Mucosa of gallbladder (tissue), 1 donor: ENCODE results near the gene ARHGAP45. TPM values are rescaled to one million over a fixed set of nuclear protein-coding genes. Genes with fewer than 3 reads are reported as not detected.
"Not testable (repeated sequence)": the region's sequence is repeated elsewhere in the genome, so short reads cannot be mapped to it uniquely, and the experiment has no call there.

Experiments used
- DNase-seq: peaks from one replicate; pipeline ENCODE4 v3.0.0-alpha.2; 2020; ENCODE audit warnings: low spot score
- total RNA-seq: library from RNA; stranded (reverse); gene quantifications from one replicate; pipeline ENCODE4 v1.2.1, GENCODE V29; 2021
- donor health status: DM: no; HTN: no; CAD: no.

ARHGAP45 gene
- total RNA-seq, 1 donor from 2014 or later = 42.4 TPM

GRCh38 chr19:1104311-1105007 lies 37.5 kb downstream of the ARHGAP45 start:
- DNase-seq = peak; percentile 70

DNA sequence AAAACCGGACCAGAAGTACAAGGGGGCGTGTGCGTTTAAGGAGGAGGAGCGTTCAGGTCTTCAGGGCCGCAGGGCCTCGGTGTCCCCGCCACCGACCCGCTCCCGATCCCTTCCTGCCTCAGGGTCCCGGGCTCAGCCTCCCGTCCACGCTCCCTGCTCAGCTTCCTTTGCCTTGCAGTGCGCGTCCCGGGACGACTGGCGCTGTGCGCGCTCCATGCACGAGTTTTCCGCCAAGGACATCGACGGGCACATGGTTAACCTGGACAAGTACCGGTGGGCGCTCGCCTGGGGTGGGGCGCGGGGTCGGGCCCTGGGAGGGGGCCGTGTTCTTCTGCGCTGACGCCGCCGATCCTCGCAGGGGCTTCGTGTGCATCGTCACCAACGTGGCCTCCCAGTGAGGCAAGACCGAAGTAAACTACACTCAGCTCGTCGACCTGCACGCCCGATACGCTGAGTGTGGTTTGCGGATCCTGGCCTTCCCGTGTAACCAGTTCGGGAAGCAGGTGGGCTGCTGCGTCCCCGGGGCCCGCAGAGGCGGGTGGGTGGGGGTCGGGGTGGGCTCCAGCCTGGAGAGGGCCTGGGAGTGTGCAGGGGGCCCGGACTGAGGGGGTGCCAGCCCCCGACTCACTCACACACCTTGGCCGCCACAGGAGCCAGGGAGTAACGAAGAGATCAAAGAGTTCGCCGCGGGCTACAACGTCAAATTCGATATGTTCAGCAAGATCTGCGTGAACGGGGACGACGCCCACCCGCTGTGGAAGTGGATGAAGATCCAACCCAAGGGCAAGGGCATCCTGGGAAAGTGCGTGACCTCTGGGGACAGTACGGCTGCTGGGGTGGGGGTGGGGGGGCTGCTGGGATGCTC lies 38.3 kb downstream of the ARHGAP45 start:
- no peak for DNase-seq

- no peak for DNase-seq
Measured at GRCh38 chr19:1105873-1106840, 39.2 kb downstream of the ARHGAP45 start.

DNA sequence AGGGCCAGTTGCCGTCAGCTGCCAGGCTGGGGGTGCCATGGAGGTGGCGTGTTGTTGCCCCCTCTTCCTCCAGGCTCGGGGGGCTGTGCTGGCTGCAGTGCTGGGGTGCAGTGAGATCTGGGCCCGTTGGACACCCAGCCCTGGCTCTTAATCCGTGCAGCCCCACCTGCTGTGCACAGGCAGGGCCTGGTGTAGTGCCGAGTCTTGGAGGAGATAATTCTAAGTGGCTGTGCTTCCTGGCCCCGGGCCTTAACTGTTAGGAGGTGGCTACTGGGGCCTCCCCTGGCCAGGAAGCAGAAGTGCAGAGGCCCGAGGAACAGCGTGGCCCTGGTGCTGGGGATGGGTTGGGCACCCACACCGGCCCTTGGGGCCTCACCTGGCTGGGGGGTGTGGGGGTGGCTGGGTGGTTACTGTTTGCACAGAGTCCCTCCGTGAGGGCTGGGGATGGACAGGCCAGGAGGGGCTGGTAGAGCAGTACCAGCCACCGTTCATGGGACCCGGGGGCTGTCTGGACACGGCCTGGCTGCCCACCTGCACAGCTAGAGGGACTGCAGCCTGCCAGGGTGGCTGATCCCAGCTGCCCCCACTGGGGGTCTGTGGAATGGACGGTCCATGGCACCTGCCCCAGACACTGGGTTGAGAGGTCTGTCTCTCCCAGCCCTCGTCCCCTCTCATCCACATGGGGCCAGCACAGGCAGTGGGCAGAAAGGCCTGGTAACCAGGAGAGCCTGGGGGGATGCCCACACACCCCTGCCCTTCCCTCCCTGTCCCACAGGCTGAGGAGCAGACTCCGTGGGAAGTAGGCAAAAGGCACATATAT lies 40.1 kb downstream of the ARHGAP45 start:
- DNase-seq = no peak

DNA sequence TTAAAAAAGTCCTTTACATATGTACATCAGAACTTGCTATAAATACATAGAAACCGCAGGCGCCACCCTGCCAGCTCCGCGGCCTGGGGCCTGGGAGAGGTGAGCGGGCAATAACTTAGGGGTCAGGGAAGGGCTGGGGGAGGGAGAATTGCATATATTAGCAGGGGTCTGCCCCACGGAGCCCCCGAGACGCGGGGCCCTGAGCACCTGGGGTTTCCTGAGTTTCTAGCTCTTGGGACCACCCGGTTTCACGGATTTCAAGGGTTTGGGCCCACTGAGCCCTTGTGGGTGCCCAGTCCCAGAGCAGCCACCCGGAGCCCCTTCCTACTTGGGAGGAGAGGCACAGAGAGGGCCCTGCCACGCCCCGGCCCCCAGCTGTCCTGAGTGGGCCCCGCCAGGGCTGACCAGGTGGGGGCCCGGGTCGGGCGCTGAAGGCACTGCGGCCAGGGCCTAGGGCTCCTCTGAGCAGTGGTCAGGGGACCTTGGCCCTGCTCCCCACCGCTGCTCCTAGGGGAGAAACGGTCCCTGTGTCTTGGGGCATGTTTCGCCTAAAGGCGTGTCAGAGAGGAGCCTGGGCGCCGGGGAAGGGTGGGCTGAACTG lies 40.8 kb downstream of the ARHGAP45 start:
- no peak for DNase-seq

DNA sequence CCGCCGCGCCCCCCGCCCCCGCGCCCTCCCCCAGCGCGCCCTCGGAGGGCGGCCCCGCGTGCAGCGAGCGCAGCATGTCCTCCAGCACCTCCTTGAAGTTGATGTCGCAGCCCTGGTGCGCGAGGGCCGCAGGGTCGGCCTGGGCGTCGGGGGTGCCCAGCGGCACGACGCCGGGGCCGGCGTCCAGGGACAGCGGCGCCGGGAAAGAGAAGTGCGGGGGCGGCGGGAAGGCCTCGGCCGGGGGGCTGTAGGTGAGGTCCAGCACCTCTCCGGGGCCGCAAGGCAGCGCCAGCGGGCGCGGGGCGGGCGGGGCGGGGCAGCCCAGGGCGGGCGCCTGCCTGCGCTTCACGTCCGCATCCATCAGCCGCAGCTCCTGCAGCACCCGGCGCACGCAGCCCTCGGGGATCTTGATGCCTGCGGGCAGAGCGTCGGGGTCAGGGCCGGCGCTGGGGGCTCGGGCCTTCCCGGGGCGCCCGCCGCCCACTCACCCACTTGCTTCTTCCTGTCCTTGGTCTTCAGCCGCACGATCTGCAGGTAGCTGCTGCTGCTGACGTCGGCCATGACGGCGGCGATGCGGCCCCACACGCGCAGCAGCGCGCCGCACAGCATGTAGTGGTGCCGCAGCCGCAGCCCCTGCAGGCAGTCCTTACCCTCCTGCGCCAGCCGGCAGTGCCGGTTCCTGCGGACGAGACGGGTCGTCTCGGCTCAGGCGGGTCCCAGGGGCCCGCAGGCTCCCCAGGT lies 41.5 kb downstream of the ARHGAP45 start:
- DNase-seq = no peak

GRCh38 chr19:1109032-1109551 lies 42.1 kb downstream of the ARHGAP45 start:
- DNase-seq = no peak

- no peak for DNase-seq
Measured at GRCh38 chr19:1109697-1110671, 43.0 kb downstream of the ARHGAP45 start.

- no peak for DNase-seq
Measured at GRCh38 chr19:1110809-1111640, 44.1 kb downstream of the ARHGAP45 start.

DNA sequence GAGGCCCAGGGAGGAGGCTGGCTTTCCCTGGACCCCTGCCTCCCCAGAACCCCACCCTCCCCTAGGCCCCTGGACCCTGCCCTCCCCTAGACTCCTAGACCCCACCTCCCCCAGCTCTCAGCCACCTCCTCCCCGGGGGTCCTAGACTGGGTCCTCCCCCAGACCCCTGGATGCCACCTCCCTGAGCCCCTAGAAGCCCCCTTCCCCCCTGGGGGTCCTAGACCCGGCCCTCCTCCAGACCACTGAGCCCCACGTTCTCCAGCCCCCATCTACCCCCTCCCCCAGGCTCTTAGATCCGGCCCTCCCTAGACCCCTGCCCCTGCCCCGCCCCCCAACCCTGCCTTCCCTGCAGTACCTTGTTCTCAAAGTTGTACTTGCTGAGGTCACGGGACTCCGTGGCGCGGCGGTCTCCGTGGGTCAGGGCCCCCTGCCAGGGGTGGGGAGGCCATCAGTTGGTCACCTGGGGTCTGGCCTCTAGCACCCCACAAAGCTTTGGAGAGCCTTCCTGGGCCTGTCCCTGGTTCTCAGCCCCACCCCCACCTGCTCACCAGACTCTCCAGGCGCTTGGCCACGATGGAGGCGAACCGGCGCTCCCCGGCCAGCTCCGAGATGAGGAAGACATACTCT lies 44.8 kb downstream of the ARHGAP45 start:
- DNase-seq = no peak

- DNase-seq = peak; percentile 90
Measured at GRCh38 chr19:1112268-1113029, 45.5 kb downstream of the ARHGAP45 start.

DNA sequence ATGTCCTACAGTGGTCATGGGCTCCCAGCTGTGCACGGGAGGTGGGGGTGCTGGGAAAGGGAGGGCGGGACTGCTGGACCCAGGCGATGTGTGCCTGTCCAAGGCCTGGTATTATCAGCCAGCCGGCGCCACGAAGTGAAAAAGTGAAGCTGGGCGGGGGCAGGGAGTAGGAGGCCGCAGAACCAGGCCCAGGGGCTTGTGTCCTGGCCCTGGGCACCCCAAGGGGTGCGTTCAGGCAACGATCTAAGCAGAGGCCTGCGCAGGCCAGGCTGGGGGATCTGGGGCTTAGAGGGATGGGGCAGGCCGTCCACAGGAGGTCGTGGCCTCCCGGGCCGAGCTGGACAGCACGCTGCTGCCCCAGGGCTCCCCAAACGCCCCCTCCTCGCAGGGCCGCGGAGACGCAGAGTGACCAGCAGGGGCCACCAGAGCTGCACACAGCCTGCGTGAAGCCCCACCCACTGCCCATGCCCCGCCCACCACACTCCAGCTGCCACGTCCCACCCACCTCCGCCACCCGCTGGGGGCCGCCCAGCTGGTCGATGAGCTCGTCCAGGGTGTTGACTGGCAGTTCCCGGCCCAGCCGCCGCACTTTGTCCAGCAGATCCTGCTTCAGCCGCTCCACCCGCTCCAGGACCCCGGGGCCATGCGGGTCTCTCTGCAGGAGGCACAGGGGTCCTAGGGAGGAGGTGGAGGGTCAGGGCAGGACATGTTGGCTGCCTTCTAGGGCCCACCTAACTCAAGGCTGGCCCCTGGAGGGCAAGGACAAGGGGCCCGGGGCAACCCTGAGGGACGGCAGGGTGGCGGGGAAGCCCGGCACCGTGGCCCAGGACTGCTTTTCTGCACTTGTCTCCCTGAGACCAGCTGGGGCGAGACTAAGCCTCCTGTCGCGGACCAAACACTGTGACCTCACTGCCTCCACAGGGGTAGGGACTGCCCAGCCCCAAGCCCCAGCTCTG lies 46.3 kb downstream of the ARHGAP45 start:
- DNase-seq = peak; percentile 96

GRCh38 chr19:1113986-1114483 lies 47.1 kb downstream of the ARHGAP45 start:
- DNase-seq = no peak

- DNase-seq = not testable (repeated sequence)
Measured at GRCh38 chr19:1114728-1115127, 47.8 kb downstream of the ARHGAP45 start.
